GM18526 (cell line): ENCODE measurements around the gene HS3ST1.

Experiments
- POLR2A ChIP-seq: IDR thresholded peaks from 3 replicates; pipeline ENCODE4 v1.6.1; 2011; ENCODE audit not compliant: insufficient read length; ENCODE audit errors: extremely low read depth

The HS3ST1 gene

DNA sequence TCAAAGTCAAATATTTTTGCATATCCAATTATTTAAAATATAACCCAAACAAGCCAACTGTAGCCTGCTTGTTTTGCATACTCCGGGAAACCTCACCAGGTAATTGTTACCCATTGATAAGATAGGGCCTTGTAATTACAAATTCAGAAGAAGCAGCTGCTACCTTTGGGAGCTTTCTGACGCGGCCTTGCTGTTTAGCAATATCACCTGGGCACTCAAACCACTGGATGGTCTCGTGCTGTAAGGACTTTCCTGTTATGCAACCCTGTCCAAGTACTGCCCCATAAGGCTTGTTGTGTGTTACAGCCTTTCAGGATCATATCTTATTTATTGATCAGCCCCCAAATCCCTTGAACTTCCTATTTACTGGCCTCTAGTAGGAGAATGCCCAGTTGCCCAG lies 52.1 kb downstream of the HS3ST1 start:
- no peak for TF ChIP-seq POLR2A

- TF ChIP-seq POLR2A: no peak
These were observed 52.5 kb downstream of the HS3ST1 start for GRCh38 chr4:11376146-11376545.

- no peak for TF ChIP-seq POLR2A
These were observed 60.0 kb downstream of the HS3ST1 start for GRCh38 chr4:11368701-11369115.

DNA sequence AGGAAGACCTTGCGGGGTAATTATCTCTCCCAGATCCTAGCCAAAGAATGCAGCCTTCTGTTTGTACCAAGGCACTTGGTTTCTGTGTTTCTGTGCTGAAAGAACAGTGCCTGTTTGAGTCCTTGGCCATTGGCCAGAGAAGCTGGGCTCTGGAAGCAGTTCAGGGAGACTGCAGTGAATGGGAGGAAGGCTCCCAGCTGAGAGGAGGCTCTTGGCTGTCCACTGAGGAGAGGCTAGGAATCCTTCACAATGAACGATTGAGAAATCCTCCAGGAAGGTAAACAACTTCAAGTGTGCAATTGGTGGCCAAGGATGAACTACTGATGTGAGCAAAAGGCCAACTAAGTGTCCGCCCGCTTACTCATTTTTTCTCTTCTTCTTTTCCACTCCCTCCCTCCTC lies 61.3 kb downstream of the HS3ST1 start:
- TF ChIP-seq POLR2A: no peak

- no peak for TF ChIP-seq POLR2A
These were observed 61.8 kb downstream of the HS3ST1 start for GRCh38 chr4:11366859-11367258.

DNA sequence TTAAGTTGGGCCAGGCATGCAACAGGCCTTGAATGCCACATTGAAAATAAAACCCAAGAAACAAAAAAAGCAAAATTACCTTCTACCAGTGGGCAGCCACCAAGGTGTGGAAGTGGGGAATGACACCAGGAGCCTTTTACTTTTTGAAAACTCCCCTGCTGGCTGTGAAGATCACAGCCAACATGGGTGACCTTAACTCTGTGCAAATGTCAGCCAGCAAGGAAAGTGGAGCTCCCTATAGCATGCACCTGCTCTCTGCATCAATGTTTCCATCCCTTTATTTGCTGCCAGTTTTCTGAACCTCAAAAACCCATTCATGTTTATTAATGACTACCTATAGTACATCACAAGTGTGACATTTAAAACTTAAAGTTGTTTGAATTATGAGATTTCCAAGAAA lies 63.7 kb downstream of the HS3ST1 start:
- TF ChIP-seq POLR2A: no peak

GRCh38 chr4:11359591-11359990 lies 69.1 kb downstream of the HS3ST1 start:
- no peak for TF ChIP-seq POLR2A

GRCh38 chr4:11355226-11355625 lies 73.5 kb downstream of the HS3ST1 start:
- no peak for TF ChIP-seq POLR2A

DNA sequence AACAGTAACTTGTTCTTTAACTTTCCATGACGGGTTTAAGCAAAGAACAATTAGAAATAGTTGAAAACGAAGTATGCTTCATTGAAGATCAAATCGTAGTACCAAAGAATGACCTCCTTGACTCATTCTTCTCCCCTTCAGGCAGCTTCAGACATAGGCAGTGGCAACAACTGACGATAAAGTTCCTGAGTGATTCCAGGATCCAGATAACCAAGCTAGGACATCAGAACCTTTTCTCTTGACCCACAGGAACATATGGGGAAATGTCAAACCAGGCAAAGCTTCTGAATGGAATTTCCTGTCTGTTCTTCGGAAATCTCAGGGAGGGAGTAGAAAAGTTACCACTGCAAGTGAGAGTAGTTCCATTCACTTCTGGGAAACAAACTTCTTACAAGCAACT lies 74.2 kb downstream of the HS3ST1 start:
- TF ChIP-seq POLR2A: no peak

DNA sequence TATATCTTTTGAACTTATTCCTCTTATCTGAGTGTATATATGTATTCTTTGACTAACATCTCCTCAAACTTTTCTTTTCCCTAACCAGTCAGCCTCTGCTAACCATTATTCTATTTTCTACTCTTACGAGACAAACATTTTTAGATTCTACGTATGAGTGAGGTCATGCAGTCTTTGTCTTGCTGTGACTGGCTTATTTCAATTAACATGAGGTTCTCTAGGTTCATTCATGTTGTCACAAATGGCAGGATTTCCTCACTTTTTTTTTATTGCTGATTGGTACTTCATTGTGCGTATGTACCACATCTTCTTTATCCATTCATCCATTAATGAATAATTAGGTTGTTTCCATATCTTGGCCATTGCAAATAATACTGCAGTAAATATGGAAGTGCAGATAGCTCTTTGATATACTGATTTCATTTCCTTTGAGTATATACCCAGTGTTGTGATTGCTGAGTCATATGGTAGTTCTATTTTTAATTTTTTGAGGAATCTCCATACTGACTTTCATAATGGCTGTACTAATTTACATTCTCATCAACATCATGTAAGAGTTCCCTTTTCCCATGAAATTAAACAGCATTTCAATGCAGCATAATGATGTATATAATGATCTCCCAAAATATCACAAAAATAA lies 80.1 kb downstream of the HS3ST1 start:
- no peak for TF ChIP-seq POLR2A

DNA sequence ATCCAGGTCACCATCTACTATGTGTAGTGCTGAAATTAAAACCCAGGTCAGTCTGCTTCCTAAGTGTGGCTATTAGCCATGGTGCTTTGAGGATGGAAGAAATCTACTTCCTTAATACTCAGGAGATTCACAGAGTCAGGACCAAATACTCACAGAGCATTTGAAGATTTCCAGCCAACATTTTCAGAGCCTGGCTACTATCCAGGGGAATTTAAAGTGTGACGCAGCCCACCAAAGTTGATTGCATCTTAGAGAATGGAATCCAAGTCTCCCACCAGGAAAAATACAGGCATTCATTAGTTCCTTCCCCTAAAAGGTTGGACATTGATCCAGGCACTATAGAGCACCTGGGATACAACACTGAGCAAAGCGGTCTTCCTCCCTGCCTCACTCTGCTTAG lies 83.8 kb downstream of the HS3ST1 start:
- TF ChIP-seq POLR2A: no peak

GRCh38 chr4:11343536-11343935 lies 85.2 kb downstream of the HS3ST1 start:
- TF ChIP-seq POLR2A: no peak
